Measurements from ENCODE around the gene CSMD2. TPM values are rescaled to one million over a fixed set of nuclear protein-coding genes. Genes with fewer than 3 reads are reported as not detected.

CSMD2 gene
- total and polyA plus RNA-seq, 2 of the 4 experiments (the other 2 are of a cell fraction), result under 0.01 to 0.36 TPM

GRCh38 chr1:33866281-33866680 is 298.7 kb downstream of the CSMD2 start:
- H2AK9ac ChIP-seq (replicated peaks; ENCODE audit: low read depth, low read length, poor library complexity), result no peak overlapping the region
- no peaks in the 10 kb centered on the region for H3K9me1 ChIP-seq (ENCODE audit: insufficient read depth, low read length)
- no peak overlapping the region for H4K5ac ChIP-seq (ENCODE audit: low read depth, low read length)
- no peak overlapping the region for H3K23ac ChIP-seq (ENCODE audit: low read depth, low read length)
- BruUV-seq (replicated peaks), result no TSS peak
- H3K9me3 ChIP-seq (ENCODE audit: control insufficient read depth, insufficient read depth, low read length), result peaks cover 22% of the 10 kb centered on the region
- TF ChIP-seq, protein P1, sequence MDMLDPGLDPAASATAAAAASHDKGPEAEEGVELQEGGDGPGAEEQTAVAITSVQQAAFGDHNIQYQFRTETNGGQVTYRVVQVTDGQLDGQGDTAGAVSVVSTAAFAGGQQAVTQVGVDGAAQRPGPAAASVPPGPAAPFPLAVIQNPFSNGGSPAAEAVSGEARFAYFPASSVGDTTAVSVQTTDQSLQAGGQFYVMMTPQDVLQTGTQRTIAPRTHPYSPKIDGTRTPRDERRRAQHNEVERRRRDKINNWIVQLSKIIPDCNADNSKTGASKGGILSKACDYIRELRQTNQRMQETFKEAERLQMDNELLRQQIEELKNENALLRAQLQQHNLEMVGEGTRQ (IDR thresholded peaks at IDR 0.05; ENCODE audit: low read depth, low read length), result no peak
- TF ChIP-seq BHLHE40 (IDR thresholded peaks at IDR 0.05; ENCODE audit: low read depth, low read length), result no peak
- no peak for TF ChIP-seq POLR2A (IDR thresholded peaks at IDR 0.05; ENCODE audit: low read depth, low read length)
- TF ChIP-seq SMC3 (IDR thresholded peaks at IDR 0.05; ENCODE audit: low read depth, low read length), result no peak
- no peak for TF ChIP-seq MAZ (IDR thresholded peaks at IDR 0.05; ENCODE audit: borderline replicate concordance, low read depth, low read length)
- TF ChIP-seq CTCF (conservative IDR thresholded peaks at IDR 0.05; ENCODE audit: low read depth, low read length), result no peak
- no peak for TF ChIP-seq ELK1 (IDR thresholded peaks at IDR 0.05; ENCODE audit: borderline replicate concordance, low read depth, low read length)
- no peak for TF ChIP-seq MAFK (IDR thresholded peaks at IDR 0.05; ENCODE audit: low read depth, low read length)
- TF ChIP-seq FOS (IDR thresholded peaks at IDR 0.05; ENCODE audit: low read depth, low read length), result no peak
- no peak for TF ChIP-seq CHD1 (IDR thresholded peaks at IDR 0.05; ENCODE audit: low read depth, low read length)
- no peak for TF ChIP-seq RCOR1 (IDR thresholded peaks at IDR 0.05; ENCODE audit: insufficient replicate concordance, low read length)
- no peak for TF ChIP-seq RFX5 (IDR thresholded peaks at IDR 0.05; ENCODE audit: low read depth, low read length)
- TF ChIP-seq RAD21 (IDR thresholded peaks at IDR 0.05; ENCODE audit: low read length), result no peak
- intact Hi-C loops (cut with micrococcal nuclease), result no loop called here
- H3K14ac ChIP-seq (replicated peaks; ENCODE audit: low read depth, low read length), result no peak overlapping the region
- H2BK15ac ChIP-seq (ENCODE audit: low read depth, low read length), result no peak overlapping the region
- H3K56ac ChIP-seq (ENCODE audit: extremely low read depth, insufficient read depth, low read length), result no peak overlapping the region
- no peak overlapping the region for H2BK5ac ChIP-seq (ENCODE audit: low read depth, low read length, poor library complexity, severe bottlenecking)
- dilution Hi-C loops (cut with HindIII; ENCODE audit: low sequenced_read_pairs, unreplicated experiment), result no loop called here
- H3K4me3 ChIP-seq (ENCODE audit: insufficient read depth, low read depth, low read length), result no peak overlapping the region
- DNase-seq (no peak), ATAC-seq (ENCODE audit: low read depth) (no peak)
- no peak overlapping the region for H2AK5ac ChIP-seq (ENCODE audit: low read depth, low read length)
- no peak overlapping the region for H3K27ac ChIP-seq (ENCODE audit: insufficient read depth, low read length)
- no peak overlapping the region for H3K9ac ChIP-seq (ENCODE audit: low read depth, low read length)
- ChIA-PET CTCF (no interaction called here), POLR2A (ENCODE audit: unreplicated experiment) (no interaction called here)
- H3K18ac ChIP-seq (ENCODE audit: low read depth, low read length), result no peak overlapping the region
- in situ Hi-C loops (cut with MboI; ENCODE audit: low sequenced_read_pairs), result no loop called here
- no peak overlapping the region for H3K4me2 ChIP-seq (ENCODE audit: low read depth, low read length)
- no peaks in the 10 kb centered on the region for H3K36me3 ChIP-seq (ENCODE audit: control insufficient read depth, insufficient read depth, low read length)
- H4K91ac ChIP-seq (ENCODE audit: insufficient read depth, low read depth, low read length), result no peak overlapping the region
- H3K79me1 ChIP-seq (ENCODE audit: low read depth in 1 of 2, low read length in 2 of 2), result no peaks in the 10 kb centered on the region
- H4K20me1 ChIP-seq (ENCODE audit: insufficient read depth, low read length), result no peaks in the 10 kb centered on the region
- H3K4me1 ChIP-seq (ENCODE audit: control insufficient read depth, insufficient read depth, low read length), result no peaks in the 10 kb centered on the region
- H3K4ac ChIP-seq (ENCODE audit: low read depth, low read length), result no peak overlapping the region
- no peaks in the 10 kb centered on the region for H3K27me3 ChIP-seq (ENCODE audit: control insufficient read depth, insufficient read depth, low read length)
- no peak overlapping the region for H2BK120ac ChIP-seq (ENCODE audit: low read depth, low read length)
- no peak overlapping the region for H2BK20ac ChIP-seq (ENCODE audit: low read depth, low read length)
- H2AFZ ChIP-seq (replicated peaks; ENCODE audit: low read length, poor library complexity), result no peak overlapping the region
- H4K8ac ChIP-seq (ENCODE audit: low read depth in 2 of 2, low read length in 2 of 2), result no peak overlapping the region
- WGBS, 2 experiments (ENCODE audit: extremely low coverage in 2 of 2, insufficient read length in 1 of 2), result 7% methylated on average over 3 of the region's 6 CpGs; no CpG with 5 or more reads in 1 of the 2 experiments
